Duodenal mucosa (tissue), 2 donors: ENCODE results near the gene TSSK2.

ENCODE experiments used
- H3K27ac ChIP-seq: one replicate; pipeline ENCODE4 v1.7.0; 2013; ENCODE audit warnings: low read depth, low read length
- H3K27me3 ChIP-seq, 2 donors: one replicate each; pipeline ENCODE4 v1.7.0; 2013; ENCODE audit warnings: low read length in 2 of 2, control low read depth in 1 of 2; ENCODE audit not compliant: insufficient read depth in 2 of 2, control insufficient read depth in 1 of 2
- H3K36me3 ChIP-seq, 2 donors: one replicate each; pipeline ENCODE4 v1.7.0; 2013; ENCODE audit warnings: low read length in 2 of 2, control low read depth in 1 of 2; ENCODE audit not compliant: insufficient read depth in 2 of 2, control insufficient read depth in 1 of 2
- H3K4me1 ChIP-seq, 2 donors: one replicate each; pipeline ENCODE4 v1.7.0; 2013; ENCODE audit warnings: low read length in 2 of 2, control low read depth in 1 of 2; ENCODE audit not compliant: insufficient read depth in 2 of 2, control insufficient read depth in 1 of 2
- H3K4me3 ChIP-seq, 2 donors: one replicate each; pipeline ENCODE4 v1.7.0; 2013; ENCODE audit warnings: low read length in 2 of 2, low read depth in 1 of 2
- H3K9ac ChIP-seq, 2 donors: one replicate each; pipeline ENCODE4 v1.7.0; 2013; ENCODE audit warnings: low read length in 2 of 2, low read depth in 1 of 2
- H3K9me3 ChIP-seq, 2 donors: one replicate each; pipeline ENCODE4 v1.7.0; 2013; ENCODE audit warnings: low read length in 2 of 2, control low read depth in 1 of 2; ENCODE audit not compliant: control insufficient read depth in 1 of 2

TSSK2 gene

GRCh38 chr22:19113429-19113828 is 17.7 kb upstream of the TSSK2 start:
- Histone ChIP-seq H3K27ac (no peak overlapping the region), H3K9ac (no peak overlapping the region), H3K36me3 (peaks cover 0 to 9% of the 10 kb centered on the region in 2 donors), H3K27me3 (no peaks in the 10 kb centered on the region), H3K4me3 (no peak overlapping the region), H3K9me3 (no peaks in the 10 kb centered on the region), H3K4me1 (peaks cover 32 to 45% of the 10 kb centered on the region in 2 donors)

DNA sequence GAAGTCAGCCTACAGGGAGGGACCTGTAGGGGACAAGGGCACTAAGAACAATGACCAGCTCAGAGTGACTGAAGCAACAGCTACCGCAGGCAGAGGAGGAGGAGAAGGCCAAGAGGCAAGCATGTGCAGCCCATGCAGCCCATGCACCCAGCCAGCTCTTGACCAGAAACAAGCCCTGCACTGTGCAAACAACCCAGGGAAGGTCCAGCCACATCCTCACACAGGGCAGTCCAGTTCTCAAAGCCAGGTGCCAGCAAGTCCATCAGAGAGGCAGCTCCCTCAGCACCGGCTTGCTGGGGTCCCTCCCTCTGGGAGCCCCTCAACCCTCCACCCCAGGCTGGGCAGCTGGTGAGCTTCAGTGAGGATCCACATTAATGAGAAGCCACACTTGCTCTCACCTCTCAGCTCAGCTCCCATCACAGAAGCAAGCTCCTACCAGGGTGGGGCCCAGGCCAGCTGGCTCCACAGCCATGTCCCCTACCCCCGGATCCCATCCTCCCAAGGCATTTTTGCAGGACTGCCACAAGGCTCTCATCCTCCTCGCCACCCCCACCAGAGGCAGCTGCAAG is 16.0 kb upstream of the TSSK2 start:
- Histone ChIP-seq H3K9me3 (no peaks in the 10 kb centered on the region), H3K4me1 (peaks cover 32 to 45% of the 10 kb centered on the region in 2 donors), H3K27ac (no peak overlapping the region), H3K4me3 (no peak overlapping the region), H3K9ac (no peak overlapping the region), H3K27me3 (no peaks in the 10 kb centered on the region), H3K36me3 (peaks cover 0 to 9% of the 10 kb centered on the region in 2 donors)

- Histone ChIP-seq H3K27ac (no peak overlapping the region), H3K27me3 (no peaks in the 10 kb centered on the region), H3K9ac (no peak overlapping the region), H3K4me3 (no peak overlapping the region), H3K9me3 (no peaks in the 10 kb centered on the region), H3K36me3 (peaks cover 0 to 9% of the 10 kb centered on the region in 2 donors), H3K4me1 (peaks cover 35 to 48% of the 10 kb centered on the region in 2 donors)
Observed at GRCh38 chr22:19115628-19116027, 15.5 kb upstream of the TSSK2 start.

- Histone ChIP-seq H3K9me3 (no peaks in the 10 kb centered on the region), H3K36me3 (peaks cover 0 to 9% of the 10 kb centered on the region in 2 donors), H3K27ac (no peak overlapping the region), H3K27me3 (no peaks in the 10 kb centered on the region), H3K4me1 (peaks cover 45 to 51% of the 10 kb centered on the region in 2 donors), H3K4me3 (no peak overlapping the region), H3K9ac (peak overlapping the region in 1 of 2 donors; percentile 34)
Observed at GRCh38 chr22:19117111-19117512, 14.0 kb upstream of the TSSK2 start.

DNA sequence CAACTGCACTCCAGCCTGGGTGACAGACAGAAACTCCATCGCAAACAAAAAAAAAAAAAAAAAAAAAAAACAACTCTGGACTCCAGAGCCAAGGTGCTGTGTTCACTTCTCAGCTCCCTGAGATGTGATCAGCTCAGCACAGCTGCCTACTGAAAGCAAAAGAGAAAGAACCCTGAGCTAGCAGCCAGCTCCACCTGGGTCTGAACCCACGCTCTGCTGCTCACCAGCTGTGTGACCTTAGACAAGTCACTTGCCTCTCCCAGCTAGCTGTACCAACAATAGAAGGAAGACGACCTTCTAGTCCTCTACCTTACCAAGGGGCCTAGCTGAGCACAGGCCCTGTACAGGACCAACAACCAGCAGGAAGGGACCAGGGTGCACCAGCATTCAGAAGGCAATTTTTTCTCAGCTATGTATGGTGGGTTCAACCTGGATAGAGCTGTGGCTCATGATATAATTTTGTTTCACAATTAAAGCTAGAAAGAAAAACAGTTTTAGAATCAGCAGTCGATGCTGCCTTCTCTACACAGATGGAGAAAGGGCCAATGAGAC is 12.7 kb upstream of the TSSK2 start:
- no peak overlapping the region for H3K9ac ChIP-seq
- H3K4me3 ChIP-seq: no peak overlapping the region
- H3K27me3 ChIP-seq: no peaks in the 10 kb centered on the region
- H3K27ac ChIP-seq: no peak overlapping the region
- peaks cover 50 to 57% of the 10 kb centered on the region in 2 donors for H3K4me1 ChIP-seq
- peaks cover 0 to 9% of the 10 kb centered on the region in 2 donors for H3K36me3 ChIP-seq
- H3K9me3 ChIP-seq: no peaks in the 10 kb centered on the region

DNA sequence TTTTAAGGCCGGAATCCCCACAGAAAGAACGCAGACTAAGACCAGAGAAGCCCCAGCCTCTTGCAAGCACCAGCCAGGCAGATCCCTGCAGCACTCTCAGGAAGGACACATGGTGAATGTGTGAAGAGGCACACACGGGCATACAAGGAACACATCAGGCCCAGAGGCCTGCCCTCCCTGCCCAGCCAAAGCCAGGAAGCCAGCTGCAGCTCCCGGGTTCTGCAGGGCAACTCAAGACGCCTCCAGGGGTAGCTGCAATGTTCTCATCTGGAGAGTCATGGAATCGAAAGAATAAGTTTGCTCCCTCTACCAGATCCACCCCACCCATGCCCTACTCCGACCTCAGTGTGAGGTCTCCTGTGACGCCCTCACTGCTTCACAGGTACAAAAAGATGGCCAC is 11.2 kb upstream of the TSSK2 start:
- Histone ChIP-seq H3K27me3 (no peaks in the 10 kb centered on the region), H3K9me3 (no peaks in the 10 kb centered on the region), H3K36me3 (peaks cover 0 to 9% of the 10 kb centered on the region in 2 donors), H3K9ac (peak overlapping the region in 1 of 2 donors; percentile 90), H3K4me3 (peak overlapping the region; percentile 90 to 96), H3K4me1 (peaks cover 50 to 53% of the 10 kb centered on the region in 2 donors), H3K27ac (no peak overlapping the region)

GRCh38 chr22:19120829-19121630 is 10.1 kb upstream of the TSSK2 start:
- Histone ChIP-seq H3K9ac (peak overlapping the region; percentile 90 to 98), H3K36me3 (peaks cover 0 to 7% of the 10 kb centered on the region in 2 donors)

GRCh38 chr22:19121631-19122142 is 9.4 kb upstream of the TSSK2 start:
- H3K9ac ChIP-seq: peak overlapping the region; percentile 90 to 98
- no peaks in the 10 kb centered on the region for H3K9me3 ChIP-seq
- peaks cover 47 to 48% of the 10 kb centered on the region in 2 donors for H3K4me1 ChIP-seq
- H3K27ac ChIP-seq: peak overlapping the region; percentile 83
- peaks cover 0 to 3% of the 10 kb centered on the region in 2 donors for H3K36me3 ChIP-seq
- H3K4me3 ChIP-seq: peak overlapping the region; percentile 90 to 96
- H3K27me3 ChIP-seq: no peaks in the 10 kb centered on the region

More at GRCh38 chr22:19120829-19121630, 10.1 kb upstream of the TSSK2 start:
- Histone ChIP-seq H3K9me3 (no peaks in the 10 kb centered on the region), H3K4me1 (peaks cover 50 to 52% of the 10 kb centered on the region in 2 donors), H3K27me3 (no peaks in the 10 kb centered on the region), H3K4me3 (peak overlapping the region; percentile 90 to 96), H3K27ac (peak overlapping the region; percentile 83)

DNA sequence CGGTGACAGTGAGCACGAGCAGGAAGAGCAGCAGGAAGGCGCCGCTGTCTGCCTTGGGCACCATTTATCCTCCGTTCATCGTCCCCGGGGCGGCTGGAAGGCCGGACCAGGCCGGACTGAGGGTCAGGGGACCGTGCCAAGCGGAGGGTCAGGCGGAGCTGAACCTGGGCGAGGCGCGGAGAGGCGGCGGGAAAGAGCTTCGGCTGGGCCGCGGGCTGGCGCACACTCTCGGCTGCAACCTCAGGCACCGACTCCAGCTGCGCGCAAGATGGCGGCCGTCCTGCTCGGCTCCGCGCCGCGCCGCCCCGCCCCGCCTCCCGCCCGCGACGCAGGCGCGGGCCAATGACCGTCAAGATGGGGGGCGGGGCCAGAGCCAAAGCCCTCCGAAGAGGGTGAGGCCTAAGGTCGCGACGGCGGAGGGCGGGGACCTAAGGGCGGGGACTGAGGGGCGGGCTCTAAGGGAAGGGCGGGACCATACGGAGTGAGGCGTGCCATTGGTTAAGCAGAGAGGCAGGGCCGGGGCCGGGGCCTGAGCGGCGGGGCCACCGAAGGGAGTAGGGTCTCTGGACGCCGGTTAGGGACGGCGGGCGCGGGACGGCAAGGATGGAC is 8.9 kb upstream of the TSSK2 start, which contains the start of gene DGCR2:
TSS of gene DGCR2 (minus strand) at position 270 of the 609 bp plus-strand sequence. CDS start at position 64, 206 bp downstream.
- peaks cover 41 to 43% of the 10 kb centered on the region in 2 donors for H3K4me1 ChIP-seq
- H3K27ac ChIP-seq: peak within 1 kb of the TSS; percentile 83
- H3K4me3 ChIP-seq: peak within 1 kb of the TSS; percentile 90 to 96
- H3K9me3 ChIP-seq: no peaks in the 10 kb centered on the region
- peak within 1 kb of the TSS; percentile 90 to 98 for H3K9ac ChIP-seq
- no peaks in the 10 kb centered on the region for H3K36me3 ChIP-seq
- H3K27me3 ChIP-seq: no peaks in the 10 kb centered on the region
